HG03095 (cell line): ENCODE data around the gene SERHL2.
"Not testable (repeated sequence)": the region's sequence is repeated elsewhere in the genome, so short reads cannot be mapped to it uniquely, and the experiment has no call there.

ENCODE experiments used
- ATAC-seq: cut with Tn5 transposase; IDR thresholded peaks from one replicate; pipeline ENCODE4 v1.9.1; 2021; ENCODE audit warnings: moderate library complexity; ENCODE audit not compliant: unreplicated experiment

The SERHL2 gene

GRCh38 chr22:42535082-42535731, 18.5 kb upstream of the SERHL2 start:
- ATAC-seq = not testable (repeated sequence)

GRCh38 chr22:42536166-42536565, 17.6 kb upstream of the SERHL2 start:
- no peak for ATAC-seq

GRCh38 chr22:42536634-42537033, 17.1 kb upstream of the SERHL2 start:
- ATAC-seq = not testable (repeated sequence)

GRCh38 chr22:42537199-42537831, 16.4 kb upstream of the SERHL2 start:
- ATAC-seq = not testable (repeated sequence)

GRCh38 chr22:42539236-42539771, 14.5 kb upstream of the SERHL2 start:
- not testable (repeated sequence) for ATAC-seq

- ATAC-seq = no peak
Observed at GRCh38 chr22:42544686-42545085, 9.1 kb upstream of the SERHL2 start.

GRCh38 chr22:42547562-42547961, 6.2 kb upstream of the SERHL2 start:
- ATAC-seq = no peak

- not testable (repeated sequence) for ATAC-seq
Observed at GRCh38 chr22:42548126-42548525, 5.6 kb upstream of the SERHL2 start.

- ATAC-seq = no peak
Observed at GRCh38 chr22:42548597-42549330, 5.0 kb upstream of the SERHL2 start.

- ATAC-seq = no peak
Observed at GRCh38 chr22:42549331-42550060, 4.3 kb upstream of the SERHL2 start.

- ATAC-seq = not testable (repeated sequence)
Observed at GRCh38 chr22:42552294-42552647, 1.5 kb upstream of the SERHL2 start.

GRCh38 chr22:42560381-42560780, 6.6 kb downstream of the SERHL2 start:
- ATAC-seq = no peak

- ATAC-seq = no peak
Observed at GRCh38 chr22:42560781-42561180, 7.0 kb downstream of the SERHL2 start.

GRCh38 chr22:42561856-42562255, 8.1 kb downstream of the SERHL2 start:
- no peak for ATAC-seq

GRCh38 chr22:42562279-42562678, 8.5 kb downstream of the SERHL2 start:
- no peak for ATAC-seq

- no peak for ATAC-seq
Observed at GRCh38 chr22:42562684-42563083, 8.9 kb downstream of the SERHL2 start.

GRCh38 chr22:42563943-42564342, 10.2 kb downstream of the SERHL2 start:
- not testable (repeated sequence) for ATAC-seq

GRCh38 chr22:42564699-42565098, 10.9 kb downstream of the SERHL2 start:
- ATAC-seq = no peak

- no peak for ATAC-seq
Observed at GRCh38 chr22:42565956-42566355, 12.2 kb downstream of the SERHL2 start.

- ATAC-seq = not testable (repeated sequence)
Observed at GRCh38 chr22:42567950-42568349, 14.2 kb downstream of the SERHL2 start.

GRCh38 chr22:42570580-42570979, 16.8 kb downstream of the SERHL2 start:
- ATAC-seq = not testable (repeated sequence)
